HG02970 (cell line): ENCODE measurements around the gene PTTG1IP2.

ENCODE experiments used
- ATAC-seq: cut with Tn5 transposase; IDR thresholded peaks from one replicate; pipeline ENCODE4 v1.9.1; 2021; ENCODE audit warnings: mild to moderate bottlenecking, moderate library complexity, moderate number of reproducible peaks; ENCODE audit not compliant: unreplicated experiment, low FRiP score

Gene PTTG1IP2

GRCh38 chr7:90474284-90475210 lies 5.1 kb downstream of the PTTG1IP2 start:
- ATAC-seq = no peak

GRCh38 chr7:90483251-90483650 lies 13.8 kb downstream of the PTTG1IP2 start:
- ATAC-seq = no peak

- ATAC-seq = no peak
These were observed 15.3 kb downstream of the PTTG1IP2 start for GRCh38 chr7:90484706-90485105.

GRCh38 chr7:90485734-90486316 lies 16.4 kb downstream of the PTTG1IP2 start:
- no peak for ATAC-seq

GRCh38 chr7:90487808-90488207 lies 18.4 kb downstream of the PTTG1IP2 start:
- no peak for ATAC-seq

- ATAC-seq = no peak
These were observed 18.8 kb downstream of the PTTG1IP2 start for GRCh38 chr7:90488220-90488619.

- no peak for ATAC-seq
These were observed 22.8 kb downstream of the PTTG1IP2 start for GRCh38 chr7:90492250-90492649.

- no peak for ATAC-seq
These were observed 25.8 kb downstream of the PTTG1IP2 start for GRCh38 chr7:90495241-90495640.

- ATAC-seq = no peak
These were observed 33.1 kb downstream of the PTTG1IP2 start for GRCh38 chr7:90502539-90502938.

GRCh38 chr7:90503367-90503766 lies 33.9 kb downstream of the PTTG1IP2 start:
- no peak for ATAC-seq

GRCh38 chr7:90507692-90508091 lies 38.3 kb downstream of the PTTG1IP2 start:
- no peak for ATAC-seq

- ATAC-seq = no peak
These were observed 42.3 kb downstream of the PTTG1IP2 start for GRCh38 chr7:90511776-90512175.

GRCh38 chr7:90512821-90513254 lies 43.4 kb downstream of the PTTG1IP2 start:
- no peak for ATAC-seq

- no peak for ATAC-seq
These were observed 46.8 kb downstream of the PTTG1IP2 start for GRCh38 chr7:90516257-90516656.

- ATAC-seq = no peak
These were observed 49.2 kb downstream of the PTTG1IP2 start for GRCh38 chr7:90518630-90519029.

GRCh38 chr7:90520484-90520883 lies 51.0 kb downstream of the PTTG1IP2 start:
- no peak for ATAC-seq

- no peak for ATAC-seq
These were observed 60.8 kb downstream of the PTTG1IP2 start for GRCh38 chr7:90530263-90530662.

- no peak for ATAC-seq
These were observed 62.9 kb downstream of the PTTG1IP2 start for GRCh38 chr7:90532231-90532929.

GRCh38 chr7:90536449-90536848 lies 67.0 kb downstream of the PTTG1IP2 start:
- ATAC-seq = peak; percentile 67

- no peak for ATAC-seq
These were observed 69.0 kb downstream of the PTTG1IP2 start for GRCh38 chr7:90538405-90538804.

- ATAC-seq = no peak
These were observed 71.0 kb downstream of the PTTG1IP2 start for GRCh38 chr7:90540406-90540805.
